Upper lobe of left lung (tissue), 4 donors: ENCODE data around the gene MALRD1.

Experiments used
- CTCF ChIP-seq, 6 experiments: fragments of 450-650 bp in 4 of 6; fragments of 200-600 bp in 2 of 6; sonication (generic) in 2 of 6; IDR thresholded peaks; one replicate each; pipeline ENCODE4 v1.5.1; 2016 to 2019; ENCODE audit warnings: antibody characterized with exemption in 6 of 6
- POLR2A ChIP-seq, 4 donors: fragments of 450-650 bp; IDR thresholded peaks; one replicate each; pipeline ENCODE4 v1.5.1; 2016 to 2017; ENCODE audit warnings: antibody characterized with exemption in 4 of 4, mild to moderate bottlenecking in 2 of 4

DNA sequence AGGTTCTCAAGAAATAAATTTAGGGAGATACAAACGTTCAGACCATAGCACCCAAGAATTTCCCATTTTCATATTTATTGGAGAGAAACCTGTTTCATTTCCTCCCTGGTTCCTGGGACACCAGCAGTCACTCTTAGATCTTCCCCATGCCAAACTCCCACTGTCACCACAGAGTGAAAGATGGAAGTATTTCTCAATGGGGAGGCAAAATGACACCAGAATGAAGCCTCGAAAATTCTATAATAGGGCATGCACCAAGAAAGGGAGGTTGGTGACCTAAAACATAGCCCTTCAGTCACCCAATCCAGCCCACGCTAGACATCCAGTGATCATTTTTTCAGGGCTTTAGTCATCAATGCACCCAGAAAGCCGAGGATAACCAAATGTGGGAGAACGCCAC is 619.5 kb downstream of the MALRD1 start:
- no peak for TF ChIP-seq CTCF (IDR thresholded peaks at IDR 0.05)
- no peak for TF ChIP-seq POLR2A (IDR thresholded peaks at IDR 0.05)
